A549 (cell line): ENCODE results near the gene COL4A6. TPM values are rescaled to one million over a fixed set of nuclear protein-coding genes. Genes with fewer than 3 reads are reported as not detected.
A peak's percentile ranks its signal among the peaks of the same experiment; 100 is the strongest.

ENCODE experiments used
- ATAC-seq, 2 experiments: fragments of 200-7000 bp in 1 of 2; fragments of >200 bp in 1 of 2; cut with Nextera tagmentation in 1 of 2; cut with Tn5 transposase in 1 of 2; 3 replicates each; pipeline versions ENCODE4 v1.8.0 to v1.9.1; 2018 to 2020; ENCODE audit warnings: mild to moderate bottlenecking in 1 of 2, moderate library complexity in 1 of 2
- CTCF ChIA-PET: fragments of 300-600 bp; sonication (Branson Sonifier 250); formaldehyde crosslinking; extraction: SDS; loops from one replicate; lab custom pipeline; 2021; ENCODE audit warnings: antibody characterized with exemption, inconsistent platforms; lab: Yijun Ruan, JAX
- POLR2A ChIA-PET: fragments of 350-600 bp; formaldehyde crosslinking; extraction: SDS; loops from one replicate; lab custom pipeline; 2021; ENCODE audit warnings: antibody characterized with exemption, inconsistent platforms; lab: Yijun Ruan, JAX
- DNase-seq, 2 experiments: peaks; one replicate each; pipeline versions ENCODE4 v3.0.0 to v3.0.0-alpha.2; 2011 to 2016; ENCODE audit warnings: low read depth in 1 of 2, low spot score in 1 of 2
- FAIRE-seq: peaks from 2 replicates; lab custom pipeline; 2011; peaks lifted over from hg19 to GRCh38; lab: Jason Lieb, UNC
- H3K27ac ChIP-seq, 2 experiments: fragments of >200 bp; sonication (Bioruptor Twin); formaldehyde crosslinking; 3 replicates each; pipeline ENCODE4 v1.5.1; 2016 to 2017
- H3K4me1 ChIP-seq: fragments of >200 bp; sonication (Bioruptor Twin); formaldehyde crosslinking; 3 replicates; pipeline ENCODE4 v1.6.1; 2016
- H3K4me2 ChIP-seq: fragments of >200 bp; sonication (Bioruptor Twin); formaldehyde crosslinking; 3 replicates; pipeline ENCODE4 v1.6.1; 2016
- H3K4me3 ChIP-seq: fragments of >200 bp; sonication (Bioruptor Twin); formaldehyde crosslinking; 3 replicates; pipeline ENCODE4 v1.5.1; 2016
- H3K9me3 ChIP-seq: fragments of >200 bp; sonication (Bioruptor Twin); formaldehyde crosslinking; 3 replicates; pipeline ENCODE4 v1.6.1; 2016
- BHLHE40 ChIP-seq: IDR thresholded peaks from 2 replicates; pipeline ENCODE4 v1.6.1; 2012; ENCODE audit warnings: low read depth, low read length, inconsistent platforms
- CBX2 ChIP-seq: fragments of 200-600 bp; sonication (generic); IDR thresholded peaks from 2 replicates; pipeline ENCODE4 v1.6.1; 2016; ENCODE audit warnings: low read depth, mild to moderate bottlenecking, borderline replicate concordance
- CBX8 ChIP-seq: fragments of 200-600 bp; sonication (generic); IDR thresholded peaks from 2 replicates; pipeline ENCODE4 v1.6.1; 2016
- CHD2 ChIP-seq: fragments of 150-350 bp; IDR thresholded peaks from 2 replicates; pipeline ENCODE4 v1.6.1; 2014; ENCODE audit warnings: low read length; ENCODE audit not compliant: partially characterized antibody
- EP300 ChIP-seq, 2 experiments: fragments of >200 bp; sonication (Bioruptor Twin); formaldehyde crosslinking; IDR thresholded peaks; 2 replicates in 1 of 2; 3 replicates in 1 of 2; pipeline ENCODE4 v1.6.1; 2016 to 2017
- FOSL2 ChIP-seq, 2 experiments: fragments of 450-650 bp in 1 of 2; fragments of >200 bp in 1 of 2; sonication (Bioruptor Twin) in 1 of 2; formaldehyde crosslinking; IDR thresholded peaks; 2 replicates each; pipeline versions ENCODE4 v1.5.0 to v1.6.1; 2016 to 2020; ENCODE audit warnings: mild to moderate bottlenecking in 1 of 2, moderate library complexity in 1 of 2
- GATA3 ChIP-seq: IDR thresholded peaks from 2 replicates; pipeline ENCODE4 v1.6.1; 2012; ENCODE audit warnings: borderline replicate concordance
- HEYL ChIP-seq: fragments of 250-450 bp; sonication (Bioruptor Pico); IDR thresholded peaks from 2 replicates; pipeline ENCODE4 v1.8.0; 2021; ENCODE audit warnings: mild to moderate bottlenecking, moderate library complexity
- HOXB13 ChIP-seq: fragments of 250-450 bp; sonication (Bioruptor Pico); IDR thresholded peaks from 2 replicates; pipeline ENCODE4 v1.5.0; 2020; ENCODE audit warnings: low read depth, mild to moderate bottlenecking, moderate library complexity
- JUNB ChIP-seq: fragments of >200 bp; sonication (Bioruptor Twin); formaldehyde crosslinking; IDR thresholded peaks from 2 replicates; pipeline ENCODE4 v1.6.1; 2016
- MAZ ChIP-seq: fragments of 150-350 bp; IDR thresholded peaks from 2 replicates; pipeline ENCODE4 v1.6.1; 2014; ENCODE audit warnings: antibody characterized with exemption, low read depth, low read length, borderline replicate concordance
- POLR2AphosphoS2 ChIP-seq: conservative IDR thresholded peaks from 2 replicates; pipeline ENCODE4 v1.6.1; 2012; ENCODE audit warnings: low read length, improper control_type of control experiment, inconsistent platforms
- RFX5 ChIP-seq: fragments of 450-650 bp; IDR thresholded peaks from 2 replicates; pipeline ENCODE4 v1.7.1; 2014; ENCODE audit warnings: antibody characterized with exemption, mild to moderate bottlenecking, moderate library complexity
- SMC3 ChIP-seq: fragments of >200 bp; sonication (Bioruptor Twin); formaldehyde crosslinking; IDR thresholded peaks from 3 replicates; pipeline ENCODE4 v1.6.1; 2018; ENCODE audit warnings: inconsistent platforms
- SREBF2 ChIP-seq: fragments of 450-650 bp; IDR thresholded peaks from 2 replicates; pipeline ENCODE4 v1.6.1; 2014; ENCODE audit warnings: mild to moderate bottlenecking, moderate library complexity
- TFCP2L1 ChIP-seq: fragments of 250-450 bp; sonication (Bioruptor Pico); IDR thresholded peaks from 2 replicates; pipeline ENCODE4 v1.5.0; 2021; ENCODE audit warnings: mild to moderate bottlenecking
- USF2 ChIP-seq: fragments of 450-650 bp; IDR thresholded peaks from 2 replicates; pipeline ENCODE4 v1.6.1; 2014; ENCODE audit warnings: antibody characterized with exemption
- WGBS: methylation state at CpG from one replicate; pipeline ENCODE4 v1.1.6; 2017; ENCODE audit errors: missing lambda C conversion rate; 5-methylcytosine and 5-hydroxymethylcytosine counted together
- polyA plus RNA-seq, 4 experiments: library from polyadenylated mRNA; depleted of rRNA in 3 of 4; stranded (reverse); fragments of >200 nt; fragmentation: RNase III in 1 of 4; extraction: RNeasy Plus Mini Kit Qiagen cat#74134 plus additional on column Dnase treatment in 1 of 4; gene quantifications; 2 replicates in 3 of 4; 3 replicates in 1 of 4; pipeline ENCODE4 v1.2.3, GENCODE V29; 2011 to 2017
- TF ChIP-seq, protein P1 (sequence below): IDR thresholded peaks from 2 replicates; pipeline ENCODE4 v1.6.1; 2012
- TF ChIP-seq, protein P2 (sequence below): IDR thresholded peaks from 2 replicates; pipeline ENCODE4 v1.6.1; 2012; ENCODE audit warnings: low read depth, borderline replicate concordance
- TF ChIP-seq, protein P3 (sequence below): fragments of 150-350 bp; IDR thresholded peaks from 2 replicates; pipeline ENCODE4 v1.6.1; 2014; ENCODE audit warnings: low read depth, mild to moderate bottlenecking, low read length
- TF ChIP-seq, protein P4 (sequence below): fragments of >200 bp; sonication (Bioruptor Twin); formaldehyde crosslinking; IDR thresholded peaks from 2 replicates; pipeline ENCODE4 v1.6.1; 2016
- TF ChIP-seq, protein P5 (sequence below): fragments of 250-450 bp; sonication (Bioruptor Pico); IDR thresholded peaks from 2 replicates; pipeline ENCODE4 v1.5.0; 2021; ENCODE audit warnings: mild to moderate bottlenecking, moderate library complexity, borderline replicate concordance

The COL4A6 gene
- polyA plus RNA-seq, 2 of the 4 experiments (the other 2 are of a cell fraction), result 13.0 to 19.8 TPM

GRCh38 chrX:108312011-108312410 lies 126.2 kb downstream of the COL4A6 start:
- peak; percentile 49 for FAIRE-seq
- H3K27ac ChIP-seq, result peak overlapping the region; percentile 84 to 90
- POLR2A ChIA-PET, result no interaction called here

GRCh38 chrX:108310506-108310905 lies 127.7 kb downstream of the COL4A6 start:
- CTCF ChIA-PET, result interaction anchor here (1.7 kb wide), 1 partner anchor 86 kb away, joined by 6 read pairs; no protein-coding TSS in a partner anchor
- peaks cover 88% of the 10 kb centered on the region for H3K4me1 ChIP-seq

More at GRCh38 chrX:108312011-108312410, 126.2 kb downstream of the COL4A6 start:
- Histone ChIP-seq H3K4me1 (peaks cover 82% of the 10 kb centered on the region), H3K4me3 (no peak overlapping the region), H3K9me3 (no peaks in the 10 kb centered on the region), H3K4me2 (peak overlapping the region; percentile 24; the same call in 2 of the 3 replicates)
- CTCF ChIA-PET, result no interaction called here
- no peak for TF ChIP-seq FOSL2 (IDR thresholded peaks at IDR 0.05)
- peak; percentile 20; the same call in 1 of the 2 replicates for TF ChIP-seq FOSL2 (CRISPR knock-in tag; IDR thresholded peaks at IDR 0.05)
- TF ChIP-seq, protein P1, sequence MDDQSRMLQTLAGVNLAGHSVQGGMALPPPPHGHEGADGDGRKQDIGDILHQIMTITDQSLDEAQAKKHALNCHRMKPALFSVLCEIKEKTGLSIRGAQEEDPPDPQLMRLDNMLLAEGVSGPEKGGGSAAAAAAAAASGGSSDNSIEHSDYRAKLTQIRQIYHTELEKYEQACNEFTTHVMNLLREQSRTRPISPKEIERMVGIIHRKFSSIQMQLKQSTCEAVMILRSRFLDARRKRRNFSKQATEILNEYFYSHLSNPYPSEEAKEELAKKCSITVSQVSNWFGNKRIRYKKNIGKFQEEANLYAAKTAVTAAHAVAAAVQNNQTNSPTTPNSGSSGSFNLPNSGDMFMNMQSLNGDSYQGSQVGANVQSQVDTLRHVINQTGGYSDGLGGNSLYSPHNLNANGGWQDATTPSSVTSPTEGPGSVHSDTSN, result no peak
- TF ChIP-seq JUNB, result peak; percentile 55
- peak; percentile 67; the same call in 1 of the 2 replicates for TF ChIP-seq GATA3
- TF ChIP-seq, protein P2, sequence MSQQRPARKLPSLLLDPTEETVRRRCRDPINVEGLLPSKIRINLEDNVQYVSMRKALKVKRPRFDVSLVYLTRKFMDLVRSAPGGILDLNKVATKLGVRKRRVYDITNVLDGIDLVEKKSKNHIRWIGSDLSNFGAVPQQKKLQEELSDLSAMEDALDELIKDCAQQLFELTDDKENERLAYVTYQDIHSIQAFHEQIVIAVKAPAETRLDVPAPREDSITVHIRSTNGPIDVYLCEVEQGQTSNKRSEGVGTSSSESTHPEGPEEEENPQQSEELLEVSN, result no peak
- TF ChIP-seq BHLHE40, result no peak
- TF ChIP-seq SMC3, result no peak
- no peak for TF ChIP-seq TFCP2L1 (CRISPR knock-in tag)
- 6% methylated on average over 1 of the region's 1 CpG for WGBS
- ATAC-seq (no peak), DNase-seq (no peak)

More at GRCh38 chrX:108310506-108310905, 127.7 kb downstream of the COL4A6 start:
- peak overlapping the region; percentile 51; the same call in 1 of the 3 replicates for H3K4me2 ChIP-seq
- H3K4me3 ChIP-seq, result no peak overlapping the region
- no peak for TF ChIP-seq RFX5
- no peak for TF ChIP-seq HEYL (CRISPR knock-in tag)
- TF ChIP-seq, protein P3, sequence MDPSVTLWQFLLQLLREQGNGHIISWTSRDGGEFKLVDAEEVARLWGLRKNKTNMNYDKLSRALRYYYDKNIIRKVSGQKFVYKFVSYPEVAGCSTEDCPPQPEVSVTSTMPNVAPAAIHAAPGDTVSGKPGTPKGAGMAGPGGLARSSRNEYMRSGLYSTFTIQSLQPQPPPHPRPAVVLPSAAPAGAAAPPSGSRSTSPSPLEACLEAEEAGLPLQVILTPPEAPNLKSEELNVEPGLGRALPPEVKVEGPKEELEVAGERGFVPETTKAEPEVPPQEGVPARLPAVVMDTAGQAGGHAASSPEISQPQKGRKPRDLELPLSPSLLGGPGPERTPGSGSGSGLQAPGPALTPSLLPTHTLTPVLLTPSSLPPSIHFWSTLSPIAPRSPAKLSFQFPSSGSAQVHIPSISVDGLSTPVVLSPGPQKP, result no peak
- TF ChIP-seq, protein P4, sequence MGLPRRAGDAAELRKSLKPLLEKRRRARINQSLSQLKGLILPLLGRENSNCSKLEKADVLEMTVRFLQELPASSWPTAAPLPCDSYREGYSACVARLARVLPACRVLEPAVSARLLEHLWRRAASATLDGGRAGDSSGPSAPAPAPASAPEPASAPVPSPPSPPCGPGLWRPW, result no peak
- TF ChIP-seq, protein P1, result no peak
- no peak for TF ChIP-seq JUNB
- TF ChIP-seq CHD2, result no peak
- TF ChIP-seq, protein P5, sequence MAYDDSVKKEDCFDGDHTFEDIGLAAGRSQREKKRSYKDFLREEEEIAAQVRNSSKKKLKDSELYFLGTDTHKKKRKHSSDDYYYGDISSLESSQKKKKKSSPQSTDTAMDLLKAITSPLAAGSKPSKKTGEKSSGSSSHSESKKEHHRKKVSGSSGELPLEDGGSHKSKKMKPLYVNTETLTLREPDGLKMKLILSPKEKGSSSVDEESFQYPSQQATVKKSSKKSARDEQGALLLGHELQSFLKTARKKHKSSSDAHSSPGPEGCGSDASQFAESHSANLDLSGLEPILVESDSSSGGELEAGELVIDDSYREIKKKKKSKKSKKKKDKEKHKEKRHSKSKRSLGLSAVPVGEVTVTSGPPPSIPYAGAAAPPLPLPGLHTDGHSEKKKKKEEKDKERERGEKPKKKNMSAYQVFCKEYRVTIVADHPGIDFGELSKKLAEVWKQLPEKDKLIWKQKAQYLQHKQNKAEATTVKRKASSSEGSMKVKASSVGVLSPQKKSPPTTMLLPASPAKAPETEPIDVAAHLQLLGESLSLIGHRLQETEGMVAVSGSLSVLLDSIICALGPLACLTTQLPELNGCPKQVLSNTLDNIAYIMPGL, result no peak
- no peak for TF ChIP-seq POLR2AphosphoS2
- no peak for TF ChIP-seq SREBF2
- TF ChIP-seq MAZ, result no peak
- TF ChIP-seq HOXB13 (CRISPR knock-in tag), result no peak
- no peak for TF ChIP-seq FOSL2 (IDR thresholded peaks at IDR 0.05)
- TF ChIP-seq FOSL2 (CRISPR knock-in tag; IDR thresholded peaks at IDR 0.05), result no peak
- TF ChIP-seq EP300 (IDR thresholded peaks at IDR 0.05), result no peak
- no peak for TF ChIP-seq CBX2
- no peak for TF ChIP-seq CBX8
- TF ChIP-seq USF2, result no peak
- ATAC-seq (no peak), DNase-seq (no peak), FAIRE-seq (peak; percentile 28)
- no peaks in the 10 kb centered on the region for H3K9me3 ChIP-seq
- POLR2A ChIA-PET, result no interaction called here
- H3K27ac ChIP-seq, result peak overlapping the region; percentile 84 to 90
- 88% methylated on average over 1 of the region's 1 CpG for WGBS
